ENCODE data around the gene CAPRIN1.

The CAPRIN1 gene

GRCh38 chr11:34146866-34147265 lies 95.3 kb downstream of the CAPRIN1 start:
- DNase-seq, result no peak

- no peak for DNase-seq
These were observed 96.0 kb downstream of the CAPRIN1 start for GRCh38 chr11:34147581-34147980.

- DNase-seq, result no peak
These were observed 97.1 kb downstream of the CAPRIN1 start for GRCh38 chr11:34148504-34149165.

GRCh38 chr11:34149274-34149673 lies 97.7 kb downstream of the CAPRIN1 start:
- no peak for DNase-seq

- DNase-seq, result no peak
These were observed 98.3 kb downstream of the CAPRIN1 start for GRCh38 chr11:34149786-34150185.

- DNase-seq, result no peak
These were observed 99.1 kb downstream of the CAPRIN1 start for GRCh38 chr11:34150494-34151151.

All from activated CD8-positive, alpha-beta memory T cell treated with anti-CD3 and anti-CD28 coated beads, Interleukin-2, amount 50 U/mL, for 4 hours (primary cell).